Motor neuron (in vitro differentiated cells): ENCODE results near the gene SPINK4. TPM values are rescaled to one million over a fixed set of nuclear protein-coding genes. Genes with fewer than 3 reads are reported as not detected.
A peak's percentile ranks its signal among the peaks of the same experiment; 100 is the strongest.

Source experiments
- ATAC-seq, 8 experiments: fragments of 200-7000 bp; cut with Tn5 transposase; replicated peaks in 6 of 8; 2 replicates each; pipeline ENCODE4 v1.8.0; 2021; ENCODE audit warnings: mild to moderate bottlenecking in 8 of 8, moderate library complexity in 8 of 8
- H3K27ac ChIP-seq, 2 donors: fragments of 250-450 bp; sonication (Bioruptor Pico); 2 replicates each; pipeline ENCODE4 v1.9.0; 2021; ENCODE audit warnings: antibody characterized with exemption in 2 of 2, mild to moderate bottlenecking in 2 of 2, moderate library complexity in 1 of 2
- H3K4me1 ChIP-seq, 2 donors: fragments of 250-450 bp; sonication (Bioruptor Pico); replicated peaks in 1 of 2; 2 replicates each; pipeline ENCODE4 v1.6.1; 2021; ENCODE audit warnings: antibody characterized with exemption in 2 of 2, mild to moderate bottlenecking in 2 of 2, moderate library complexity in 1 of 2
- H3K4me3 ChIP-seq, 5 donors: fragments of 250-450 bp; sonication (Bioruptor Pico); 2 replicates each; pipeline ENCODE4 v1.9.0; 2021; ENCODE audit warnings: antibody characterized with exemption in 5 of 5, mild to moderate bottlenecking in 5 of 5, moderate library complexity in 4 of 5
- WGBS, 10 experiments: fragments of 450-650 bp; shearing (Covaris generic); methylation state at CpG; one replicate each; pipeline ENCODE4 v1.0.0; 2022; 5-methylcytosine and 5-hydroxymethylcytosine counted together
- in situ Hi-C, 9 experiments: fragments of 400-800 bp; cut with MboI; loops; one replicate each; pipeline ENCODE4 v1.15.0; 2021; ENCODE audit warnings: low sequenced_read_pairs in 9 of 9, low pct_unique_long_range_greater_than_20kb in 2 of 9; ENCODE audit not compliant: unreplicated experiment in 9 of 9
- total RNA-seq, 8 experiments: library from RNA; unstranded; fragments of 300-600 nt; gene quantifications; 2 replicates each; pipeline versions ENCODE4 v1.2.3 to v1.2.4, GENCODE V29; 2022

The SPINK4 gene
- total RNA-seq, 8 experiments from 2014 or later = not detected

GRCh38 chr9:33267151-33267767 is 27.3 kb downstream of the SPINK4 start:
- Histone ChIP-seq H3K27ac (no peak overlapping the region), H3K4me3 (no peak overlapping the region), H3K4me1 (peaks cover 6 to 11% of the 10 kb centered on the region in 2 donors)
- in situ Hi-C loops = no loop called here
- no peak for ATAC-seq

GRCh38 chr9:33270146-33270545 is 30.2 kb downstream of the SPINK4 start:
- WGBS, 10 experiments = 88 to 100% (median 100%) methylated on average over 1 to 3 of the region's 3 CpGs

GRCh38 chr9:33272061-33272460 is 32.1 kb downstream of the SPINK4 start:
- WGBS, 10 experiments = 75 to 100% (median 88%) methylated on average over 1 of the region's 1 CpG; no CpG with 5 or more reads in 3 of the 10 experiments
- peak in 1 of 8 experiments; percentile 25 for ATAC-seq
- Histone ChIP-seq H3K4me1 (no peaks in the 10 kb centered on the region), H3K4me3 (no peak overlapping the region), H3K27ac (no peak overlapping the region)
- in situ Hi-C loops = no loop called here

More at GRCh38 chr9:33270146-33270545, 30.2 kb downstream of the SPINK4 start:
- H3K4me1 ChIP-seq = peaks cover 5 to 6% of the 10 kb centered on the region in 2 donors
- H3K4me3 ChIP-seq = no peak overlapping the region
- in situ Hi-C loops = no loop called here
- ATAC-seq = no peak
- no peak overlapping the region for H3K27ac ChIP-seq

GRCh38 chr9:33273266-33273971 is 33.5 kb downstream of the SPINK4 start:
- WGBS, 10 experiments = 50 to 84% (median 76%) methylated on average over 1 to 3 of the region's 3 CpGs
- no peak overlapping the region for H3K27ac ChIP-seq
- H3K4me1 ChIP-seq = no peaks in the 10 kb centered on the region
- peak in 1 of 8 experiments; percentile 9 for ATAC-seq
- no peak overlapping the region for H3K4me3 ChIP-seq
- in situ Hi-C loops = no loop called here

GRCh38 chr9:33273972-33274328 is 34.0 kb downstream of the SPINK4 start:
- in situ Hi-C loops = no loop called here
- Histone ChIP-seq H3K4me1 (no peaks in the 10 kb centered on the region), H3K4me3 (no peak overlapping the region), H3K27ac (no peak overlapping the region)
- 100% methylated on average over 1 to 2 of the region's 2 CpGs; no CpG with 5 or more reads in 2 of the 10 experiments for WGBS, 10 experiments
- peak in 1 of 8 experiments; percentile 18 for ATAC-seq

- in situ Hi-C loops = no loop called here
- no peak overlapping the region for H3K4me3 ChIP-seq
- ATAC-seq = no peak
- no peak overlapping the region for H3K27ac ChIP-seq
- 88 to 100% (median 98%) methylated on average over 1 to 4 of the region's 4 CpGs for WGBS, 10 experiments
- H3K4me1 ChIP-seq = no peaks in the 10 kb centered on the region
Observed at GRCh38 chr9:33277484-33277883, 37.5 kb downstream of the SPINK4 start.

- no peak overlapping the region for H3K27ac ChIP-seq
- 68 to 100% (median 87%) methylated on average over 2 to 4 of the region's 5 CpGs; no CpG with 5 or more reads in 1 of the 10 experiments for WGBS, 10 experiments
- peaks cover 0 to 5% of the 10 kb centered on the region in 2 donors for H3K4me1 ChIP-seq
- in situ Hi-C loops = no loop called here
- no peak for ATAC-seq
- H3K4me3 ChIP-seq = no peak overlapping the region
Observed at GRCh38 chr9:33285502-33285901, 45.5 kb downstream of the SPINK4 start.

- peak in 1 of 8 experiments; percentile 10 for ATAC-seq
- H3K4me3 ChIP-seq = no peak overlapping the region
- H3K4me1 ChIP-seq = peaks cover 11 to 16% of the 10 kb centered on the region in 2 donors
- 0 to 71% (median 50%) methylated on average over 1 to 4 of the region's 4 CpGs; no CpG with 5 or more reads in 1 of the 10 experiments for WGBS, 10 experiments
- in situ Hi-C loops = no loop called here
- no peak overlapping the region for H3K27ac ChIP-seq
Observed at GRCh38 chr9:33287087-33287490, 47.1 kb downstream of the SPINK4 start.

GRCh38 chr9:33288235-33288634 is 48.3 kb downstream of the SPINK4 start:
- WGBS, 10 experiments = no CpG with 5 or more reads among the region's 4 CpGs
- in situ Hi-C loops = no loop called here
- Histone ChIP-seq H3K4me1 (peaks cover 11 to 17% of the 10 kb centered on the region in 2 donors), H3K4me3 (no peak overlapping the region), H3K27ac (no peak overlapping the region)
- ATAC-seq = no peak

- Histone ChIP-seq H3K27ac (no peak overlapping the region), H3K4me3 (no peak overlapping the region), H3K4me1 (peaks cover 11 to 17% of the 10 kb centered on the region in 2 donors)
- in situ Hi-C loops = no loop called here
- no peak for ATAC-seq
- WGBS, 10 experiments = no CpG with 5 or more reads among the region's 14 CpGs
Observed at GRCh38 chr9:33288828-33289483, 49.0 kb downstream of the SPINK4 start.

- H3K27ac ChIP-seq = peak overlapping the region; percentile 96 to 99
- no CpG with 5 or more reads among the region's 12 CpGs for WGBS, 10 experiments
- peaks cover 11 to 17% of the 10 kb centered on the region in 2 donors for H3K4me1 ChIP-seq
- in situ Hi-C loops = no loop called here
- peak in 7 of 8 experiments; percentile 0 to 9 (median 2) for ATAC-seq
- H3K4me3 ChIP-seq = peak overlapping the region; percentile 72 to 99 (median 89)
Observed at GRCh38 chr9:33289496-33289895, 49.5 kb downstream of the SPINK4 start.

- peak in 3 of 8 experiments; percentile 8 to 38 (median 9) for ATAC-seq
- Histone ChIP-seq H3K4me3 (peak overlapping the region; percentile 72 to 99 (median 89)), H3K27ac (peak overlapping the region; percentile 96 to 99), H3K4me1 (peaks cover 11 to 17% of the 10 kb centered on the region in 2 donors)
- WGBS, 10 experiments = 0 to 2% (median 0%) methylated on average over 3 to 11 of the region's 14 CpGs; no CpG with 5 or more reads in 4 of the 10 experiments
- in situ Hi-C loops = no loop called here
Observed at GRCh38 chr9:33289936-33290246, 49.9 kb downstream of the SPINK4 start.

- in situ Hi-C loops = no loop called here
- ATAC-seq = peak; percentile 74 to 96 (median 92)
- 0 to 15% (median 0%) methylated on average over 3 to 20 of the region's 63 CpGs; no CpG with 5 or more reads in 2 of the 10 experiments for WGBS, 10 experiments
- peak within 1 kb of the TSS; percentile 72 to 99 (median 89) for H3K4me3 ChIP-seq
- H3K4me1 ChIP-seq = peaks cover 11 to 17% of the 10 kb centered on the region in 2 donors
- H3K27ac ChIP-seq = peak within 1 kb of the TSS; percentile 96 to 99
Observed at GRCh38 chr9:33290247-33291030, 50.5 kb downstream of the SPINK4 start, which contains the start of gene NFX1. Gene NFX1, plus strand, starts transcription at chr9:33290516. Its CDS starts 57 bp downstream, at chr9:33290573.
